Keratinocyte (primary cell): Measurements from ENCODE around the gene ITPKC.

Experiments
- EZH2 ChIP-seq: IDR thresholded peaks from one replicate; pipeline ENCODE4 v1.6.1; 2012; ENCODE audit warnings: inconsistent platforms, mild to moderate bottlenecking, low read length, moderate library complexity
- TF ChIP-seq, protein P1 (sequence below), 3 experiments: IDR thresholded peaks in 1 of 3; conservative IDR thresholded peaks in 1 of 3; optimal IDR thresholded peaks in 1 of 3; 2 replicates in 2 of 3; 3 replicates in 1 of 3; pipeline versions ENCODE3 to v1.5.1; 2011; ENCODE audit warnings: low read length in 3 of 3, mild to moderate bottlenecking in 3 of 3, moderate library complexity in 2 of 3, control low read depth in 1 of 3, inconsistent platforms in 1 of 3; ENCODE audit not compliant: insufficient read depth in 2 of 3; ENCODE audit errors: extremely low read depth in 1 of 3

DNA sequence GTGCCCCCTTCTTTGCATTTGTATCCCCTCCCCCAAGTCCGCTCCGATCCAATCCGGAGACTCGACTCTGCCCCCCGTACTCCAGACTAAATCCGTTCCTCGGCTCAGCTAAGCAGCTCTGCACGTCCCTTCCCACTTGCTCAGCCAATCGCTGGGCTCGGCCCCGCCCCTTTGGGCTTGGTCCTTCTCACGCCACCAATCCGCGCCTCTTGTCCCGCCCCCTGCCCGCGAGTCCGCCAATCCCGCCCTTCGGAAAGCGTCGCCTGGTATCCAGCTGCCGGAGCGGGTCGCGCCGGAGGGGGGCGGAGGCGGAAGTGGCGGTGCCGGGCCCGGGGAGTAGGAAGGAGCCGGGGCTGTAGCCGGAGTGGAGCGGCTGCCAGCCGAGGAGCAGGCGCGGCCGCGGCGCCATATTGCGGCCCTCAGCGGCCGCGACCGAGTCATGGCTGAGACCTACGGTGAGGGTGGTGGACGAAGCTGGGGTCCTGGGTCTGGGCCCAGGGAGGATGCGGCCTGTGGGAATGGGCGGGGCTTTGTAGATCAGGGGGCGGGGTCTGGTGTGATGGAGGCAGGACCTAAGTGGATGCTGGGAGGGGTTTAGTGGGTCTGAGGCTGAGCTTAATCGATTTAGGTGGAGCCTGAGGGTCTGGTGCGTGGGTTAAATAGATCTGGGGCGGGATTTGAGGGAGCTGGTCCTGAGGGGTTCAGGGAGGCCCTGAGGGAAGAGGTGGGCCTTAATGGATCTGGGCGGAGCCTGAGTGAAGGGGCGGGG lies 61.2 kb downstream of the ITPKC start, which contains the start of gene RAB4B:
- TF ChIP-seq, protein P1, sequence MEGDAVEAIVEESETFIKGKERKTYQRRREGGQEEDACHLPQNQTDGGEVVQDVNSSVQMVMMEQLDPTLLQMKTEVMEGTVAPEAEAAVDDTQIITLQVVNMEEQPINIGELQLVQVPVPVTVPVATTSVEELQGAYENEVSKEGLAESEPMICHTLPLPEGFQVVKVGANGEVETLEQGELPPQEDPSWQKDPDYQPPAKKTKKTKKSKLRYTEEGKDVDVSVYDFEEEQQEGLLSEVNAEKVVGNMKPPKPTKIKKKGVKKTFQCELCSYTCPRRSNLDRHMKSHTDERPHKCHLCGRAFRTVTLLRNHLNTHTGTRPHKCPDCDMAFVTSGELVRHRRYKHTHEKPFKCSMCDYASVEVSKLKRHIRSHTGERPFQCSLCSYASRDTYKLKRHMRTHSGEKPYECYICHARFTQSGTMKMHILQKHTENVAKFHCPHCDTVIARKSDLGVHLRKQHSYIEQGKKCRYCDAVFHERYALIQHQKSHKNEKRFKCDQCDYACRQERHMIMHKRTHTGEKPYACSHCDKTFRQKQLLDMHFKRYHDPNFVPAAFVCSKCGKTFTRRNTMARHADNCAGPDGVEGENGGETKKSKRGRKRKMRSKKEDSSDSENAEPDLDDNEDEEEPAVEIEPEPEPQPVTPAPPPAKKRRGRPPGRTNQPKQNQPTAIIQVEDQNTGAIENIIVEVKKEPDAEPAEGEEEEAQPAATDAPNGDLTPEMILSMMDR (optimal IDR thresholded peaks at IDR 0.05 in 1 of 3, IDR thresholded peaks at IDR 0.05 in 1 of 3, conservative IDR thresholded peaks at IDR 0.05 in 1 of 3; ENCODE audit: extremely low read depth in 1 of 3, insufficient read depth in 2 of 3, low read length in 3 of 3), result no peak
- no peak for TF ChIP-seq EZH2
